Liver (tissue), 9 donors: ENCODE results near the gene ENAM. TPM values are rescaled to one million over a fixed set of nuclear protein-coding genes. Genes with fewer than 3 reads are reported as not detected.

Experiments used
- DNase-seq: peaks from one replicate; pipeline ENCODE4 v3.0.0-alpha.2; 2017; ENCODE audit warnings: low spot score
- H3K27ac ChIP-seq, 2 donors: one replicate each; pipeline ENCODE4 v1.7.0; 2013; ENCODE audit warnings: inconsistent platforms in 2 of 2, low read length in 2 of 2, control low read depth in 1 of 2, low read depth in 1 of 2, mild to moderate bottlenecking in 1 of 2
- H3K27me3 ChIP-seq, 4 donors: one replicate each; pipeline versions ENCODE4 v1.6.1 to v1.7.0; 2013; ENCODE audit warnings: low read length in 3 of 4, inconsistent platforms in 1 of 4, mild to moderate bottlenecking in 1 of 4, moderate library complexity in 1 of 4; ENCODE audit not compliant: control insufficient read depth in 4 of 4, insufficient read depth in 4 of 4
- H3K36me3 ChIP-seq, 4 donors: one replicate each; pipeline versions ENCODE4 v1.6.1 to v1.7.0; 2013; ENCODE audit warnings: low read length in 3 of 4, mild to moderate bottlenecking in 3 of 4, low read depth in 1 of 4, moderate library complexity in 1 of 4; ENCODE audit not compliant: control insufficient read depth in 4 of 4, insufficient read depth in 3 of 4
- H3K4me1 ChIP-seq, 4 donors: one replicate each; pipeline versions ENCODE4 v1.6.1 to v1.7.0; 2013; ENCODE audit warnings: low read length in 3 of 4, mild to moderate bottlenecking in 3 of 4, moderate library complexity in 1 of 4; ENCODE audit not compliant: control insufficient read depth in 4 of 4, insufficient read depth in 4 of 4
- H3K4me3 ChIP-seq, 3 donors: one replicate each; pipeline versions ENCODE4 v1.6.1 to v1.7.0; 2013; ENCODE audit warnings: low read length in 3 of 3, control low read depth in 1 of 3, low read depth in 1 of 3, mild to moderate bottlenecking in 1 of 3
- H3K9ac ChIP-seq, 2 donors: one replicate each; pipeline ENCODE4 v1.7.0; 2013; ENCODE audit warnings: low read length in 2 of 2, mild to moderate bottlenecking in 2 of 2, moderate library complexity in 2 of 2, control low read depth in 1 of 2, low read depth in 1 of 2
- H3K9me3 ChIP-seq, 4 donors: one replicate each; pipeline versions ENCODE4 v1.6.1 to v1.7.0; 2013; ENCODE audit warnings: low read length in 3 of 4; ENCODE audit not compliant: control insufficient read depth in 4 of 4
- EGR1 ChIP-seq, 2 donors: IDR thresholded peaks; 2 replicates each; pipeline ENCODE4 v1.6.1; 2016 to 2018; ENCODE audit warnings: antibody characterized with exemption in 2 of 2, low read depth in 2 of 2
- FOXA1 ChIP-seq: IDR thresholded peaks from 2 replicates; pipeline ENCODE4 v1.6.1; 2016; ENCODE audit warnings: antibody characterized with exemption
- FOXA2 ChIP-seq: IDR thresholded peaks from 2 replicates; pipeline ENCODE4 v1.6.1; 2016; ENCODE audit warnings: antibody characterized with exemption
- HNF4A ChIP-seq, 2 donors: conservative IDR thresholded peaks; 2 replicates each; pipeline ENCODE4 v1.6.1; 2016; ENCODE audit warnings: antibody characterized with exemption in 2 of 2, mild to moderate bottlenecking in 2 of 2
- HNF4G ChIP-seq: IDR thresholded peaks from 2 replicates; pipeline ENCODE4 v1.6.1; 2016; ENCODE audit warnings: antibody characterized with exemption
- JUND ChIP-seq, 2 donors: IDR thresholded peaks; 2 replicates each; pipeline ENCODE4 v1.6.1; 2016; ENCODE audit warnings: antibody characterized with exemption in 2 of 2
- NR2F2 ChIP-seq: IDR thresholded peaks from 2 replicates; pipeline ENCODE4 v1.6.1; 2016; ENCODE audit warnings: antibody characterized with exemption
- RAD21 ChIP-seq, 2 donors: IDR thresholded peaks; 2 replicates each; pipeline ENCODE4 v1.6.1; 2016; ENCODE audit warnings: antibody characterized with exemption in 2 of 2, mild to moderate bottlenecking in 2 of 2
- TAF1 ChIP-seq: conservative IDR thresholded peaks from 2 replicates; pipeline ENCODE4 v1.6.1; 2016; ENCODE audit warnings: antibody characterized with exemption, mild to moderate bottlenecking
- YY1 ChIP-seq: IDR thresholded peaks from 2 replicates; pipeline ENCODE4 v1.6.1; 2016; ENCODE audit warnings: antibody characterized with exemption, mild to moderate bottlenecking
- WGBS: extraction: QIAGEN DNeasy Blood & Tissue Kit; methylation state at CpG from one replicate; pipeline ENCODE4 v1.1.7; 2013; 5-methylcytosine and 5-hydroxymethylcytosine counted together
- polyA plus RNA-seq, 2 donors: library from polyadenylated mRNA; stranded (reverse) in 1 of 2; unstranded in 1 of 2; fragments of 200-250 nt in 1 of 2; fragments of >200 nt in 1 of 2; fragmentation: Nextera tagmentation in 1 of 2; extraction: Ambion mirVana in 1 of 2; gene quantifications; one replicate each; pipeline versions ENCODE4 v1.2.1 to v1.2.3, GENCODE V29; 2013 to 2015
- total RNA-seq, 2 donors: library from RNA; depleted of rRNA; stranded (reverse); fragments of >200 nt; gene quantifications; one replicate each; pipeline ENCODE4 v1.2.3, GENCODE V29; 2014
- TF ChIP-seq, protein P1 (sequence below): IDR thresholded peaks from 2 replicates; pipeline ENCODE4 v1.6.1; 2016; ENCODE audit warnings: antibody characterized with exemption, mild to moderate bottlenecking
- TF ChIP-seq, protein P2 (sequence below): IDR thresholded peaks from 2 replicates; pipeline ENCODE4 v1.6.1; 2016; ENCODE audit warnings: antibody characterized with exemption
- TF ChIP-seq, protein P3 (sequence below): IDR thresholded peaks from 2 replicates; pipeline ENCODE4 v1.6.1; 2016; ENCODE audit warnings: antibody characterized with exemption
- TF ChIP-seq, protein P4 (sequence below): fragments of 150-350 bp; IDR thresholded peaks from 2 replicates; pipeline ENCODE4 v1.5.1; 2017; ENCODE audit warnings: improper control_type of control experiment, low read depth, low read length; ENCODE audit not compliant: missing input control
- TF ChIP-seq, protein P5 (sequence below): IDR thresholded peaks from 2 replicates; pipeline ENCODE4 v1.6.1; 2016; ENCODE audit warnings: antibody characterized with exemption
- donor health status: healthy.
- donor health status: healthy.
- donor health status: healthy.
- donor health status: healthy.
- donor health status: healthy.

ENAM gene
- total and polyA plus RNA-seq, 4 donors = 0.25 to 0.50 (median 0.28) TPM

DNA sequence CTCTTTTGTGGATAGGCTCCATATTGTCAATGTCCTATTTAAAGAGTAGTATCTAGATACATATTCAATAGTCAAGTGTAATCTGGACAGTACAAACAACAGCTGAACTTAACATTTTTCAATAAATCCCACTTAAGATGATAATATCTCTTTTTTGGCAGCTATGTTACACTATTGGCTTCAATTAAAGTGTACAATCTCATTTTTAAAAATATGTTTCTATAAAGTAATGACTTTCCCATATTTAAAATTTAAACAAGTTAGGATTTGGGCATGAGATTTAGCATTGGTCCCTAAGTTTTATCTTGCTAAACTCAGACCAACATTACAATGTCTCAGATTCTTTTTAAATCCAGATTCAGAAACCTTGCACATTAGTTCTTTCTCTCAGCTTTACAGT, 45.6 kb downstream of the ENAM start:
- Histone ChIP-seq H3K27ac (no peak overlapping the region), H3K27me3 (no peaks in the 10 kb centered on the region), H3K9ac (no peak overlapping the region), H3K36me3 (no peaks in the 10 kb centered on the region), H3K9me3 (no peaks in the 10 kb centered on the region), H3K4me1 (peaks cover 0 to 2% (median 0%) of the 10 kb centered on the region in 4 donors), H3K4me3 (no peak overlapping the region)
- TF ChIP-seq, protein P1, sequence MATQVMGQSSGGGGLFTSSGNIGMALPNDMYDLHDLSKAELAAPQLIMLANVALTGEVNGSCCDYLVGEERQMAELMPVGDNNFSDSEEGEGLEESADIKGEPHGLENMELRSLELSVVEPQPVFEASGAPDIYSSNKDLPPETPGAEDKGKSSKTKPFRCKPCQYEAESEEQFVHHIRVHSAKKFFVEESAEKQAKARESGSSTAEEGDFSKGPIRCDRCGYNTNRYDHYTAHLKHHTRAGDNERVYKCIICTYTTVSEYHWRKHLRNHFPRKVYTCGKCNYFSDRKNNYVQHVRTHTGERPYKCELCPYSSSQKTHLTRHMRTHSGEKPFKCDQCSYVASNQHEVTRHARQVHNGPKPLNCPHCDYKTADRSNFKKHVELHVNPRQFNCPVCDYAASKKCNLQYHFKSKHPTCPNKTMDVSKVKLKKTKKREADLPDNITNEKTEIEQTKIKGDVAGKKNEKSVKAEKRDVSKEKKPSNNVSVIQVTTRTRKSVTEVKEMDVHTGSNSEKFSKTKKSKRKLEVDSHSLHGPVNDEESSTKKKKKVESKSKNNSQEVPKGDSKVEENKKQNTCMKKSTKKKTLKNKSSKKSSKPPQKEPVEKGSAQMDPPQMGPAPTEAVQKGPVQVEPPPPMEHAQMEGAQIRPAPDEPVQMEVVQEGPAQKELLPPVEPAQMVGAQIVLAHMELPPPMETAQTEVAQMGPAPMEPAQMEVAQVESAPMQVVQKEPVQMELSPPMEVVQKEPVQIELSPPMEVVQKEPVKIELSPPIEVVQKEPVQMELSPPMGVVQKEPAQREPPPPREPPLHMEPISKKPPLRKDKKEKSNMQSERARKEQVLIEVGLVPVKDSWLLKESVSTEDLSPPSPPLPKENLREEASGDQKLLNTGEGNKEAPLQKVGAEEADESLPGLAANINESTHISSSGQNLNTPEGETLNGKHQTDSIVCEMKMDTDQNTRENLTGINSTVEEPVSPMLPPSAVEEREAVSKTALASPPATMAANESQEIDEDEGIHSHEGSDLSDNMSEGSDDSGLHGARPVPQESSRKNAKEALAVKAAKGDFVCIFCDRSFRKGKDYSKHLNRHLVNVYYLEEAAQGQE = no peak
- TF ChIP-seq FOXA1 (no peak), HNF4A (conservative IDR thresholded peaks at IDR 0.05) (no peak), TAF1 (no peak), NR2F2 (no peak)
- TF ChIP-seq, protein P2, sequence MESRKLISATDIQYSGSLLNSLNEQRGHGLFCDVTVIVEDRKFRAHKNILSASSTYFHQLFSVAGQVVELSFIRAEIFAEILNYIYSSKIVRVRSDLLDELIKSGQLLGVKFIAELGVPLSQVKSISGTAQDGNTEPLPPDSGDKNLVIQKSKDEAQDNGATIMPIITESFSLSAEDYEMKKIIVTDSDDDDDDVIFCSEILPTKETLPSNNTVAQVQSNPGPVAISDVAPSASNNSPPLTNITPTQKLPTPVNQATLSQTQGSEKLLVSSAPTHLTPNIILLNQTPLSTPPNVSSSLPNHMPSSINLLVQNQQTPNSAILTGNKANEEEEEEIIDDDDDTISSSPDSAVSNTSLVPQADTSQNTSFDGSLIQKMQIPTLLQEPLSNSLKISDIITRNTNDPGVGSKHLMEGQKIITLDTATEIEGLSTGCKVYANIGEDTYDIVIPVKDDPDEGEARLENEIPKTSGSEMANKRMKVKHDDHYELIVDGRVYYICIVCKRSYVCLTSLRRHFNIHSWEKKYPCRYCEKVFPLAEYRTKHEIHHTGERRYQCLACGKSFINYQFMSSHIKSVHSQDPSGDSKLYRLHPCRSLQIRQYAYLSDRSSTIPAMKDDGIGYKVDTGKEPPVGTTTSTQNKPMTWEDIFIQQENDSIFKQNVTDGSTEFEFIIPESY = no peak
- TF ChIP-seq, protein P3, sequence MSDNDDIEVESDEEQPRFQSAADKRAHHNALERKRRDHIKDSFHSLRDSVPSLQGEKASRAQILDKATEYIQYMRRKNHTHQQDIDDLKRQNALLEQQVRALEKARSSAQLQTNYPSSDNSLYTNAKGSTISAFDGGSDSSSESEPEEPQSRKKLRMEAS = no peak
- TF ChIP-seq, protein P4, sequence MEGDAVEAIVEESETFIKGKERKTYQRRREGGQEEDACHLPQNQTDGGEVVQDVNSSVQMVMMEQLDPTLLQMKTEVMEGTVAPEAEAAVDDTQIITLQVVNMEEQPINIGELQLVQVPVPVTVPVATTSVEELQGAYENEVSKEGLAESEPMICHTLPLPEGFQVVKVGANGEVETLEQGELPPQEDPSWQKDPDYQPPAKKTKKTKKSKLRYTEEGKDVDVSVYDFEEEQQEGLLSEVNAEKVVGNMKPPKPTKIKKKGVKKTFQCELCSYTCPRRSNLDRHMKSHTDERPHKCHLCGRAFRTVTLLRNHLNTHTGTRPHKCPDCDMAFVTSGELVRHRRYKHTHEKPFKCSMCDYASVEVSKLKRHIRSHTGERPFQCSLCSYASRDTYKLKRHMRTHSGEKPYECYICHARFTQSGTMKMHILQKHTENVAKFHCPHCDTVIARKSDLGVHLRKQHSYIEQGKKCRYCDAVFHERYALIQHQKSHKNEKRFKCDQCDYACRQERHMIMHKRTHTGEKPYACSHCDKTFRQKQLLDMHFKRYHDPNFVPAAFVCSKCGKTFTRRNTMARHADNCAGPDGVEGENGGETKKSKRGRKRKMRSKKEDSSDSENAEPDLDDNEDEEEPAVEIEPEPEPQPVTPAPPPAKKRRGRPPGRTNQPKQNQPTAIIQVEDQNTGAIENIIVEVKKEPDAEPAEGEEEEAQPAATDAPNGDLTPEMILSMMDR = no peak
- DNase-seq = no peak

DNA sequence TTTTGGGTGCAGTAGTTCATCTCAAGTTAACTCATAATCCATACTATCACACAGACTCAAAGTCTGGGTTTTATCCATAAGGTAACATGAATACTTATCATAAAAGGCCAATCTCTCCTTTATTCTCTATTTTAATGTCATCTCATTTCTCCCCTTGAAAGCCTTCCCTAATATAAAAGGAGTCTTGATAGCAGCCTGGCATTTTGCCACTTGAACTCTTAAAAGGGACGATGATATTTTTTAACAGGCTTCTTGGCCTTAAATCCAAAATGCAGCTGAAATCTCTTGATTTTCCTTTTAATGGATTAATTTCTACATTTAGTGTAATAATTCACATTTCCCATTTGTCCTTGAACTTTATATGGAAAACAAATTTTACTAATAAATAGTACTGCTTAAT, 46.2 kb downstream of the ENAM start:
- DNase-seq = no peak
- Histone ChIP-seq H3K9me3 (no peaks in the 10 kb centered on the region), H3K27ac (no peak overlapping the region), H3K4me1 (peaks cover 0 to 2% (median 0%) of the 10 kb centered on the region in 4 donors), H3K4me3 (no peak overlapping the region), H3K36me3 (no peaks in the 10 kb centered on the region), H3K9ac (no peak overlapping the region), H3K27me3 (no peaks in the 10 kb centered on the region)
- WGBS = 86% methylated on average over 1 of the region's 1 CpG
- TF ChIP-seq NR2F2 = no peak
- TF ChIP-seq, protein P1 = no peak
- no peak for TF ChIP-seq JUND (IDR thresholded peaks at IDR 0.05)
- TF ChIP-seq TAF1 = no peak
- no peak for TF ChIP-seq FOXA2
- TF ChIP-seq YY1 = no peak
- TF ChIP-seq, protein P5, sequence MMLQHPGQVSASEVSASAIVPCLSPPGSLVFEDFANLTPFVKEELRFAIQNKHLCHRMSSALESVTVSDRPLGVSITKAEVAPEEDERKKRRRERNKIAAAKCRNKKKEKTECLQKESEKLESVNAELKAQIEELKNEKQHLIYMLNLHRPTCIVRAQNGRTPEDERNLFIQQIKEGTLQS = no peak
- TF ChIP-seq, protein P4 = no peak
- TF ChIP-seq RAD21 (IDR thresholded peaks at IDR 0.05) = no peak
- no peak for TF ChIP-seq HNF4A (conservative IDR thresholded peaks at IDR 0.05)
- TF ChIP-seq, protein P3 = no peak
- TF ChIP-seq, protein P2 = no peak
- TF ChIP-seq HNF4G = no peak
- TF ChIP-seq EGR1 (IDR thresholded peaks at IDR 0.05; ENCODE audit: low read depth in 2 of 2) = no peak
